CD4-positive, alpha-beta T cell treated with Interleukin-10 for 1 hour (primary cell): ENCODE results near the gene CD53.
"Not testable (repeated sequence)": the region's sequence is repeated elsewhere in the genome, so short reads cannot be mapped to it uniquely, and the experiment has no call there.

Experiments used
- DNase-seq: peaks from one replicate; pipeline ENCODE4 v3.0.0-alpha.2; 2020

Gene CD53

GRCh38 chr1:110916669-110917306, 43.8 kb downstream of the CD53 start:
- no peak for DNase-seq

DNA sequence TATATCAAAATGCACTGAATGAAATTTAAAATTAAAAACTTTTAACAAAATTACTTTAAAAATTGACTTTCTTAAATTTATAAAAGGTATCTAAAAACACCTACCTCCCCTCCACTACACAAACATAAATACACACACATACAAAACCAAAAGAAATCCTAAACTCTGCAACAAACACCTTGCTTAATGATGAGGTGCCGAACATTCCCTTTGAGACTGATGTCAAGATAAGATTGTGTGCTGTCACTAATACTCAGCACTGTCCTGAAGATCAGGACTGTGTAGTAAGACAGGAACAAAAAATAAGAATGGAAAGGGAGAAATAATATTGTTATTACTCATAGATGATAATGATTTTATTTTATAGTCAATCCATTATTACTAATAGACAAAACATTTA, 45.1 kb downstream of the CD53 start:
- DNase-seq, result no peak

GRCh38 chr1:110921953-110922352, 49.0 kb downstream of the CD53 start:
- no peak for DNase-seq

- DNase-seq, result no peak
These were observed 54.6 kb downstream of the CD53 start for GRCh38 chr1:110927484-110928075.

DNA sequence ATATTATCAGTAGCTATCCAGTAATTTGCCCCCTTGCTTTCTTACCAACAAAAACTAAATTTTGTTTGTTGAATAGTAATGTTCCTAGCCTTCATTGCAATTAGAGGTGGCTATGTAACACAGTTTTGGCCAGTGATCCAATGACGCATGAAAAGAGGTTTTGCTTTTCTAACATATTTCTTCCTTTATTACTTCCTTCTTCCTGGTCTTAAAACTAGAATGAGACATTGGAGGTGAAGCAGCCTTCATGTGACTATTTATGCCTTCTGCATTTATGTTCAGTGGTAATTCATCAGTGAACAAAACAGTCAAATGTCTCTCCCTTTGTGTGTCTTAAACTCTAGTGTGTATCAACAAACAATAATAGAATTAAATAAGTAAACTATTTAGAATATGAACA, 55.2 kb downstream of the CD53 start:
- no peak for DNase-seq

- DNase-seq, result no peak
These were observed 56.0 kb downstream of the CD53 start for GRCh38 chr1:110928904-110929303.

GRCh38 chr1:110931097-110931496, 58.1 kb downstream of the CD53 start:
- DNase-seq, result not testable (repeated sequence)

DNA sequence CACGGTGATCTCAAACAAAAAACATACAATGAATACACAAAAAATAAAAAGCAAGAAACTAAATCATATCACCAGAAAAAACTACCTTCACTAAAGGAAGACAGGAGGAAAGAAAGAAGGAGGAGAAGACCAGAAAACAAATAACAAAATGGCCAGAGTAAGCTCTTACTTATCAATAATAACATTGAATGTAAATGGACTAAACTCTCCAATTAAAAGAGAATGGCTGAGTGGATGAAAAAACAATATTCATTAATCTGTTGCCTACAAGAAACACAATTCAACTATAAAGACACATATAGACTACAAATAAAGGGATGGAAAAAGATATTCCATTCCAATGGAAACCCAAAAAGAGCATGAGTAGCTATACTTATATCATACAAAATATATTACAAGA, 63.6 kb downstream of the CD53 start:
- no peak for DNase-seq

DNA sequence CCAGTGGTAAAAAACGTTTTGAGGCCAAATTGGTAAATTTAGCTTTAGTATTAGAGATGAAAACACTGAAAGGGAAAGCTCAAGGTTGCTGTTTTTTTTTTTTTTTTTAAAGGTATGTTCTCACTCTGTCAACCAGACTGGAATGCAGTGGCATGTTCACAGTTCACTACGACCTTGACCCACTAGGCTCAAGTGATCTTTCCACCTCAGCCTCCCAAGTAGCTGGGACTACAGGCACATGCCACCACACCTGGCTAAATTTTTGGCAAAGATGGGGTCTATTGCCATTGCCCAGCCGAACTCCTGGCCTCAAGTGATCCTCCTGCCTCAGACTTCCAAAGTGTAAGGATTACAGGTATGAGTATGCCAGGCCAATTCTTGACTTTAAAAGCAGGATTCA, 71.9 kb downstream of the CD53 start:
- DNase-seq, result no peak

- DNase-seq, result no peak
These were observed 72.7 kb downstream of the CD53 start for GRCh38 chr1:110945626-110946025.

DNA sequence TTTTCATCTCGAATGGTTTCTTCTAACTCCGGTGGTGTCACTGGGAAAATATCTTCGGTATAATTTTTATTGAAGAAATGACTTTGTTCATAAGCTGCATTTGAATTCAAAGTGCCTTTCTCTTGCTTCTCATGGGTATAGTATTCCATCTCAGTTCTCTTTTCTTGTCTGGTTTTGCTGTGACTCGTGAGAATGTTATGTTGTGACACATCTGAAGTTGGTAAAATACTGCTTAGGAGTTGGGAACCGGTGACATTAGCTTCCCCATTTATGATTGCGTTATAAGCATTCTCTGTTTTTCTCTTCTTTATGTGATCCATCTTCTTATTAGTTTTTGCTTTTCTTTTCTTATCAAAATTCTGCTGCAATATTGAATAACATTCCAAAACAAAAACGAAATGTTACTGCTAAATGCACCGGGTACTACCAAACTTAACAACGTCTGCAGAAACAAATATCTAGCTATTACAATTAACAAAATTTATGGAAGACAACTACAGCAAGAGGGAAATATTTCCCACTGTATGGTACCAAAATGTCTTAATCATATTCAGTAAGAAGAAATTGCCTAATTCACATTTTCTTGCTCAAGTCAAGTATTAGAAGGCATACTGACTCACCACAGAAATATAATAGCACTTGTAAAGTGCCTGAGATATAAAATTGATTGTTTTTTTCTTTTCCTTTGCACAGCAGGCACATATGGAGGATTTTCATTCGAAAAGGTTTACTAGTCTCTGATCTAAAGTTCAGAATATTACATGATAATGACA, 75.3 kb downstream of the CD53 start:
- no peak for DNase-seq
